ENCODE data around the gene MLLT10. TPM values are rescaled to one million over a fixed set of nuclear protein-coding genes. Genes with fewer than 3 reads are reported as not detected.
"Not testable (repeated sequence)": the region's sequence is repeated elsewhere in the genome, so short reads cannot be mapped to it uniquely, and the experiment has no call there.

Gene MLLT10
- total RNA-seq, 1 donor from 2014 or later = 30.6 TPM

DNA sequence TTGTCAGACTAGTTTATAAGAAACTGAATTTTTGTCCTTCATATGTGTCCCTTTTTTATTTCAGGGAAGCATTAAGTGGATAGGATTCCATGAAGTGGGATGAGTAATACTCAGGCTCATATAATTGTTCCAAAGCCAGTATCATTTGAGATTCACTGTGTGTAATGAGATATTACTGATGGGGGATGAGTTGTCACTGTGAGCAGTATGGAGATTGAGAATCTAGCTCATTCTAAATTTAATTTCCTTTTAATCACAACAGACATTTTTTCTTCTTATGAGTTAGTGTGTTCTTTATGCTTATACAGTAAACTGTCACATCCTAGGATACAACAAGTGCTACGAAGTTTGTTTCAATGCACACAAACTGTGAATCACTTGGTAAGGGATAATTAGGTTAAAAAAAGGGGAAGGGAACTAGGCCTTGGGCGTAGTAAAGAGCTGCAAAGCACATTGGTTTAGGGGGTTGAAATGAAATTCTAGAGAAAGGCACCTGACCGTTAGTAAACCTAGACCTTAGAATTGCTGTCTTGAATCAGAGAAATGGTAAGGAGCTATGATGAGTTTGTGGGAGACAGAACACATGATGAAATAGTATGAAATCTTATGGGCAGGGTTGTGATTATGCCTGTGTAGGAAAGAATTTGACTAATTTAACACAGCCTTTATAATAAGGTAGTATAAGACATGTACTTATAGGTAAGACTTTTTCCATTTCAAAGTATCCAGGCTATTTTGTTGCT is 153.4 kb downstream of the MLLT10 start:
- DNase-seq (ENCODE audit: extremely low read depth, low read depth, low spot score) = no peak

DNA sequence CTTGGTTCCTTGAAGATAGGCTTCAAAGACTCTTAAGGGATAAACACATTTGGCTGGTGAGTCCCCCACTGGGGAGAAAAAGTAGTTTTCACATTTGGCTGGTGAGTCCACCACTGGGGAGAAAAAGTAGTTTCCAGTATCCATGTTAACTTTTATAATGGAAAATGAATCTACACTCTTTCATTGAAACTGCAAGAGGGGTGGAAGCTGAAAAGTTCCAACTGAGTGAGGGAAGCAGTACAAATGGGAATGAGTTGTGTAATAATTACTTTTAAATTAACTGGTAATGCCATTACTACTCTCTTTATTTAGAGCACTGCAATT is 153.9 kb downstream of the MLLT10 start:
- DNase-seq (ENCODE audit: extremely low read depth, low read depth, low spot score) = no peak

DNA sequence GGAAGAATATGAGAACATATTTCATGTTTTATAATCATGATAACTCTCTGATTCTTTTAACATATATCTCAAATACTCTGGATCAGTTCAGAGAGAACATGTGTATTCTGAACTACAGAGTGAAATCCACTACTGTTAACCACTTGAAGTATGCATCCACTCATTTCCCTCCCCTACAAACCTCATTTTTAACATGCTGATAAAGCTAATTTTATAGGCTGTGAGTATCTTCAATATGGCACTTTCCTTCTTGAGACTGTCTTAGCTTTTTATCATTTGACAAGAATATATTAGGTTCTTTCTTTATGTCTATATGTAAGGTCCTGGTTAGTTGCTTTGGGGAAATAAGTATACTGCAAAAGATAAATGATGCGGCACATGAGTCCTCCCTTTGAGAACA is 154.8 kb downstream of the MLLT10 start:
- DNase-seq (ENCODE audit: extremely low read depth, low read depth, low spot score) = no peak

DNA sequence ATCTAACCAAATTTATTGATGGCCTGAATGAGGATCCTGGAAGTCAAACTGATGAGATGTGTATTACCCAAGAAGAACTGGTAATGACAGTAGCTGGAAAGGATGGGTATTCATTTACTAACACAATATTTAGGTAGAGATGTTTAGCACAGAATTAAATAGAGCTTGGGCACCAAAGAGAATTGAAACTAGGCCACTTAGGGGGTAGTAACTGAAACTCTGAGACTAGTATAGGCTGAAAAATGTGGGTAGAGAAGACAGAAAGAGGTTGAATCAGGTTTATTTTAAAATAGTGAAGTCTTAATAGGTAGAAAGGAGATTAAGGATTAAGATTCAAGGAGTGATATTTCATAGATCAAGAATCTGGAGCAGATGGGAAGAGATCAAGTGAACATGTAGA is 155.8 kb downstream of the MLLT10 start:
- DNase-seq (ENCODE audit: extremely low read depth, low read depth, low spot score) = no peak

DNA sequence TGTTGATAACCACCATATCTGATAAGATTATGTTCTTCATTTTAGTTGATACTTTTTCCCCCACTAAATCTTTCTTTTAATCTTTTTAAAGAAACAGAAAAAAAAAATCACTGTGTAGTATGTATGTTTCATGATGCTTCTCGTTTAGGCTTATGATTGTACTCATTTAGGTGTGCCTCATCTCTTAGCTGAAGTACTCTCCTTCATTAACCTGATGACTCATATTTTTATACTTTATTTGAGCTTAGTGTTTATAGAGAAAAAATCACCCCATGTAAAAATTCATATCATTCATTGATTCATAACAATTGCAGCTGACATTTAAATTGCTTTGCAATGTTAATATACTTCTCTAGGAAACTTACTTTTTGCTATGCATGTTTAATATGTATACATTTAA is 158.9 kb downstream of the MLLT10 start:
- DNase-seq (ENCODE audit: extremely low read depth, low read depth, low spot score) = no peak

DNA sequence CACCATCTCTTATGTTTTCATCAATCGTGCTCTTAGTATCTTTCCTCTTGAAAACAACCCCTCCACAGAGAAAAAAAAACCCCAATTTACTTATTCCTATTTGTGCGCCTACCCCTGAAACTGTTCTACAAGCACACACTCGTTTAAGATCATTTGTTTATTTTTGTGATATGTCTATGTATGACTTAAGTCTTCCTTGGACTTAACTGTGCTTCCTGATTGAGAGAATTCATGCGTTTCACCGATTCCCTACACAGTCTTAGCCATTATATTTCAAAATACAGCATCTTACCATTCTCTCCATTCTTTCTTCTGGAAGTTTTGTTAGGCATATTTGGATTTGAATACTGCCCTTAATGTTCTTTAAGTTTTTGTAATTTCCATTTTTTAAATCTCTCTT is 159.4 kb downstream of the MLLT10 start:
- no peak for DNase-seq (ENCODE audit: extremely low read depth, low read depth, low spot score)

DNA sequence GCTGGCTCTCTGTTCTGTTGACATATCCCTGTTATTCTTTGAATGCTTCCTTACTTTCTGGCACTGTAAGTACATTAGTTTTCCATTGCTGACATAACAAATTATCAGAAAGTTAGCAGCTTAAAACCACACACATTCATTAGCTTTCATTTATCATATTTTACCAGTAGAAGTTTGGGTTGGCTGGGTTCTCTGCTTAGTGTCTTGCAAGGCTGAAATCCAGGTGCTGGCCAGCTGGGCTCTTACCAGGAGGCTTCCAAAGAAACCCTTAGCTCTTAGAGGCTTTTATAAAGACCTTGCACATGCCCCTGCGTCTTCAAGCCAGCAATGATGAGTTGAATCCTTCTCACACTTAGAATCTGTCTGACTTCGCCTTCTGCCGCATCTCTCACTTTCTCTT is 160.6 kb downstream of the MLLT10 start:
- no peak for DNase-seq (ENCODE audit: extremely low read depth, low read depth, low spot score)

DNA sequence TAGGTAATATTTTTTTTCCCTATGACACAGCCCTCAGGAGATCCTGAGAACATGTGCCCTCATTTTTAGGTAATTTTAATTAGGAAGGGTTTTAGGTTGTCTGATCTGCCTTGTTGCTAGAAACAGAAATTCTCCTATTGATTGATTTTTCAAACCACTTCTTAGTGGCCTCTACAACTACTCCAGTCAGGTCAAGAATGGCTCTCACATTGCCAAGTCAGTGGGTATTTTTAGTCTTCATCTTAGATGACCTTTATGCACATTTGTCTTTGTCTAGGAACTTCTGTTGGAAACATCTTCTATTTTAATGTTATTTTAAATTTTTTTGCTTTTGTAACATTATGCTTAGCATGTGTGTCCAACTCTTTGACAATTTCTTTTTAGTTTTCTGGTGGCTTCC is 162.3 kb downstream of the MLLT10 start:
- DNase-seq (ENCODE audit: extremely low read depth, low read depth, low spot score) = no peak

DNA sequence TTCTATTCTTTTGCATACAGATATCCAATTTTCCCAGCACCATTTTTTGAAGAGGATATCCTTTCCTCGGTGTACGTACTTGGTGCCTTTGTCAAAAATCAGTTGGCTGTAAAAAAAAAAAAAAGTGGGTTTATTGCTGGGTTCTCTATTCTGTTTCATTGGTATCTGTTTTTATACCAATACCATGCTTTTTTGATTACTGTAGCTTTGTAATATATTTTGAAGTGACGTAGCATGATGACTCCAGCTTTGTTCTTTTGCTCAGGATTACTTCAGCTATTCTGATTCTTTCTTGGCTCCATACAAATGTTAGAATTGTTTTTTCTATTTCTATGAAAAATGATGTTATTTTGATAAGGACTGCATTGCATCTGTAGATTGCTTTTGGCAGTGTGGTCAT is 165.5 kb downstream of the MLLT10 start:
- no peak for DNase-seq (ENCODE audit: extremely low read depth, low read depth, low spot score)

DNA sequence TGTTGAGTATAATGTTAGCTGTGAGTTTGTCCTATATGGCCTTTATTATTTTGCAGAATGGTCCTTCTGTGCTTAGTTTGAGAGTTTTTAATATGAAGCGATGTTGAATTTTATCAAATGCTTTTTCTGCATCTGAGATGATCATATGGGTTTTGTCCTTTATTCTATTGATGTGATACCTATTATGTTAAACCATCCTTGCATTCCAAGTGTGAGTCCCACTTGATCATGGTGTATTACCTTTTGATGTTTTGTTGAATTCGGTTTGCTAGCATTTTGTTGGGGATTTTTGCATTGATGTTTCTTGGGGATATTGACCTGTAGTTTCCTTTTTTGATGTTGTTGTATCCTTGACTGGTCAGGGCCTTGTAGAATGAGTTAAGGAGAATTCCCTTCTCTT is 166.4 kb downstream of the MLLT10 start:
- no peak for DNase-seq (ENCODE audit: extremely low read depth, low read depth, low spot score)

DNA sequence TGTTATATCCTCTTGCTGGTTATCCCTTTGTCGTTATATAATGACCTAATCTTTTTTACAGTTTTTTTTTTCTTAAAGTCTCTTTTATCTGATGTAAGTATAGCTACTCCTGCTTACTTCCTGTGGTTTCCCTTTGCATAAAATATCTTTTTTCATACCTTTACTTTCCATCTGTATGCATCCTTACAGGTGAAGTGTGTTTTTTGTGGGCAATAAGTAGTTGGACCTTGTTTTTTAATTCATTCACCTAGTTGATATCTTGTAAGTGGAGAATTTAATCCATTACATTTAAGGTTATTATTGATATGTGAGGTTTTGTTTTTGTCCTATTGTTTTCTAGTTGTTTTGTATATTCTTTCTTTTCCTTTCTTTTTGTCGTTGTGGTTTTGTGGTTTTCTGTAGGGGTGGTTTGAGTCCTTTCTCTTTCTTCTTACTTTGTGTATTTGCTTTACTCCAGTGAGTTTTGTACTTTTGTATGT is 168.6 kb downstream of the MLLT10 start:
- no peak for DNase-seq (ENCODE audit: extremely low read depth, low read depth, low spot score)

DNA sequence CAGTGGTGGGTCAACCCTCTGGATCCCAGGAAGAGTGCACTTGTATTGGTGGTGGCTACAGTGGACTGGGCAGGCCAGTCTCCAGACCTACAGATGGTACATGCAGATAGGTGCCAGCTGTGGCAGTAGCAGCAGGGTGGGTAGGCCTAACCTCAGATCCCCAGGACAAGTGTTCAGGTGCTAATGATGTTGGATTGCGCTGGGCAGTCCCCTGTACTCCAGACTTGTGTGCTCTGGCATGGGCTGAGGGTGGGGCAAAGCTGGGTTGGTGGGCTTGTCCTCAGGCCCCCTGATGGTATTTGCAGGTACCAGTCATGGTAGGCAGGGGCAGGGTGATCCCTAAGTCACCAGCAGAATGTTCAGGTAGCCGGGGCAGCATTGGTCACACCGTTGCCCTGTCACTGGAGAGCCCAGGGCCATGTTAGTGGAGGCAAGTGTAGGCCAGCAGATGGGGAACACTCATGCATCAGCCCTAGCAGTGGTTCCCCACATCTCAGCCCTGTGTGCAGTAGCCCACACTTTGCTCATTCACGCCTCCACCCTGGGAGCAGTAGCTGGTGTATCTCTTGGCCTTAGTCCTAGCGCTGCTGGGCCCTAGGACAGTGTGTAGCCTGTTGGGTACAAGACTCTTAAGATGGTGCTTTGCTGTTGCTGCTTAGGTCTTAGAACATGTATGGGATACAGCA is 171.3 kb downstream of the MLLT10 start:
- DNase-seq (ENCODE audit: extremely low read depth, low read depth, low spot score) = no peak

DNA sequence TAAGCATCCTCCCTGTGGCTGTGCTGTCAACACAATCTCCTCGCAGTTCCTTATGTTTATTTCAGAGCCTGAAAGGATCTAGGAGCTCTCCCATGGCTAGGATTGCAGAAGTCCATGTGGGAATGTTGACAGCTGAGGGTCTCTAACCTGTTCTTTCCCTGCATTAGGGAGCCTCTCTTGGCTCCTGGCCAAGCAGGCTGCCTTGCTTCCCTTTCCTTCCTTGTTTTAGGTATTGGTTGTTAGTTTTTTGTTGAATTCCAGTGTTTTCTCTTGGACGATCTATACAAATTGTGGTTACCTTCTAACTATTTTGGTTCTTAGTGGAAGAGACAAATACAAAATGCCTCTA is 171.8 kb downstream of the MLLT10 start:
- no peak for DNase-seq (ENCODE audit: extremely low read depth, low read depth, low spot score)

DNA sequence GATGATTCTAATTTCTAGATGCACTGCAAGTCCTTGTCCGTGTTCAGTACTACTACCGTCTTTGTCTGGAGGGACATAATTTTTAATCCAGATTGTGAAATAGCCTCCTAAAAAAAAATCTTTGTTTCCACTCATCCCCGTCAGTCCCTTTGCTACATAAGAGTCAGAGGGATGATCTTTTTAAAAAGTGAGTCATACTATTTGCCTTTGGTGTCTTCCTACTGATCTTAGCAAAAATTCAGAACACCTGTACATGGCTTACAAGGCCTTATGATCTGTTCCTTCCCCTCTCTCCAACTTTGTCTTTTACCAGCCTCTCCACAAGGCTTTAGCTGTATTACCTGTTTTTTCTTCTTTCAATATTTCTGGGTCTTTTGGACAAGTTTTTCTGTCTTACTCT is 173.5 kb downstream of the MLLT10 start:
- DNase-seq (ENCODE audit: extremely low read depth, low read depth, low spot score) = no peak

DNA sequence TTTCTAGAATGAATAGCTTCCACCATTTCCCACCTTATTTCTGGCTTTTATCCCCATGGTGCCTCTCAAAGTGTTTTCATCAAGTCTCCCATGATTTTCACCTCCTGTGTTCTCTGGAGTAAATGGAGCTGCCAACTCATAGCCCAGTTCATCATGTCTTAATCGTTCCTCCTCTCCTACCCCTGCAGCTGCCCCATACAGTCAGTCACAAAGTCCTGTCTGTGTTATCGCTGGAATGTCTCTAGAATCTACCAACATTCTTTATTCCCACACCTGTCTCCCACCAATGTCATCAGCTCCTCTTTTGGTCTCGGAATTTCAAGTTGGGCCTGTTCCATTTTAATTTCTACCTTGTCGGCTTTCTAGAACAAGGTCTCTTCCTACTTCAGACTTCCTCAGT is 178.9 kb downstream of the MLLT10 start:
- DNase-seq (ENCODE audit: extremely low read depth, low read depth, low spot score) = no peak

DNA sequence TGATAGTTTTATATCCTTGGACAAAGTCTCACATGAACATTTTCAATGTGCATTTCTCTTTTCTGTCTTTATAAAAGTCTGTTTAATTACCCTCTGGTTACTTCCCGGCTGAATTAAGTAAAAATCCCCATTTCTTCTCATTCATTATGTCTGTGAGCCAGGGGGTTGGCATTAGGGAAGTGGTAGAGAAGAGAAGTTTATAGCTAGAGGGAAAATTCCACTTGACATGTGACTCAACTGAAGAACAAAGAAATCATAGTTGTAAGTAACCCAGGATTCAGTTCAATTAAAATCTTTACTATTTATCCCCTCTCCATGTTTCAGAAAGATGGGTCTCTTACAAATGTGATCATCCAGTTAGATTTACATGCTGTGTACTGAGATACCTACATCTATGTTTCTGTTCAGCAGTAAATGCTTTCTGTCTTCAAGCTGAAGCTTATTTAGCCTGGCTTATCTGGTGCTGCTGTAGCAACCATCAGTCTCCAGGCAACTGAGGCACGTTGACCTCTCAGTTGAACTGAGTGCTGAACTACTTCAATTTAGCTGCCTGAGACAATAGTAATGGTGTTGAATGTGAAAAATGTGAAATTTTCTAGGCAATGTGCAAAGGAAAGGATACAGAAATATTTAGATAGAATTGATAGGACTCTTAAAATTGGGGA is 181.6 kb downstream of the MLLT10 start:
- DNase-seq (ENCODE audit: extremely low read depth, low read depth, low spot score) = no peak

DNA sequence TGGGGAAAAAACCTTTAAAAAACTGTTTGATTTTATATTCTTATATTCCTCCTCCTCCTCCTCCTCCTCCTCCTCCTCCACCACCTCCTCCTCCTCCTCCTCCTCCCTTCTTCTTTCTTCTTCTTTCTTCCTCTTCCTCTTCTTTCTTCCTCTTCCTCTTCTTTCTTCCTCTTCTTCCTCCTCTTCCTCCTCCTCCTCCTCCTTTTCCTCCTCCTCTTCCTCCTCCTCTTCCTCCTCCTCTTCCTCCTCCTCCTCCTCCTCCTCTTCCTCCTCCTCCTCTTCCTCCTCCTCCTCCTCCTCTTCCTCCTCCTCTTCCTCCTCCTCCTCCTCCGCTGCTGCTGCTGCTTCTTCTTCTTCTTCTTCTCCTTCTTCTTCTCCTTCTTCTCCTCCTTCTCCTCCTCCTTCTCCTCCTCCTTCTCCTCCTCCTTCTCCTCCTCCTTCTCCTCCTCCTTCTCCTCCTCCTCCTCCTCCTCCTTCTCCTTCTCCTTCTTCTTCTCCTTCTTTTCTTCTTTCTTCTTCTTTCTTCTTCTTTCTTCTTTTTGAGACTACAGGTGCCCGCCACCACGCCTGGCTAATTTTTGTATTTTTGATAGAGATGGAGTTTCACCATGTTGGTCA is 183.5 kb downstream of the MLLT10 start:
- DNase-seq (ENCODE audit: extremely low read depth, low read depth, low spot score) = not testable (repeated sequence)

DNA sequence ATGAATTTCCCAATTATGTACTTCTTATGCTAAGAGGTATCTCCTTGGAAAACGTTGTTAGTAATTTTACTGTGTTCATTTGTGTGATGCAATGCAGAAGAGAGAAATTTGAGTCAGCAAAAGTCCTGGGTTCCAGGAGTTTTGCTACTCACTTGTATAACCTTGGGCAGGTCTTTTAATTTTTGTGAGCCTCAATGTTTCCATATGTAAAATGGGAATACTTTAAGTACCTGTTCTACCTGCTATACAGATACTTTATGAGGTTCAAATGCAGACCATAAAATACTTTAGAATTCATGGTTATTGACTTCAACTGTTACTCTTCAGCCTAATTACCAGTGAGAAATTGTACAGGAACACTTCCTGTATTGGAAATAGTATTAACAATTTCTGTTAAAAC is 185.5 kb downstream of the MLLT10 start:
- no peak for DNase-seq (ENCODE audit: extremely low read depth, low read depth, low spot score)

DNA sequence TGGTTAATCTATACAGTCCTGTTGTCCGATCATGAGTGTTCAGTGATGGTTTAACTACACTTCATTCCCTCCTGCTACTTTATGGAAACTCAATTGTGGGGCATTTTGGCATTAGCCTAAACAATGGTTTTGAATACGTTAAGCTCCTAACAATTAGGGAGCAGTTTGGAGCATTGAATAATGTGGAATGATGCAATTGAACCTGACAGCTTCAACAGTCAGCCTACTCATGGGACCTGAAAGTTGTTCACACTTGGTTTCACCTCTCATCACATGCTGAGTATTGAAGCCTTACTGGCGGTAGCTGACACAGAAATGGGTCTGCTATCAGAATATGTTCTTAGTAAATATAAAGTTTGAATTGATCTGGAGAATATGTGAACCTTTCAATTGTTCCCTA is 186.1 kb downstream of the MLLT10 start:
- DNase-seq (ENCODE audit: extremely low read depth, low read depth, low spot score) = no peak

DNA sequence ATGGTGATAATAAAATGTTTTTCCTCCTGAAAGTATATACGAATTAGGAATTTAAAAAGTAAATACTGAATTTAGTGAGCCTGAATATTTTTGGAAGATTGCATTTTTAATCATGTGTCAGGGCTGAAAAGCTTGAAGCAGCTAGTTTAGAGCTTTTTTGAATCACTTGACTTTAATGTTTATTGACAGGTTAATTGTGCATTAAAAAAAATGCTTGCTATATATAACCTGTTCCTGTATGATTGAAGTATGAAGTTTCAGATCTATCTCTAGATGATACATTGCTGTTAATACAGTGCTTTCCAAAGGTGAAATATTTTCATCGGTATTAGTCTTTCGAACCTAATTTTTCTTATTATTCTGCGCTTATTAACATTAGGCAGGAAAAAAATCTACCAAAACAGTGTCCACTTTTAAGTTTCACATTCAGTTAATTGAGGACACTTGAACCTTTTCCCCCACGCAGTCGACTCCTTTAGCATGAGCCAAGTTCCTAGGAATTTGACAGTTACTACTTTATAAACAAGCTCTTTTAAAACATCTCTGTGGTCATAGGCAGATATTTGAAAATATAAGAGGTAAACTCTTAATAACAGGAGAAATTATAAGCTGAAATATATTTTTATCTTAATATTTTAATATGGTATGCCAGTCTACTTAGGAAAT is 187.1 kb downstream of the MLLT10 start:
- DNase-seq (ENCODE audit: extremely low read depth, low read depth, low spot score) = no peak

DNA sequence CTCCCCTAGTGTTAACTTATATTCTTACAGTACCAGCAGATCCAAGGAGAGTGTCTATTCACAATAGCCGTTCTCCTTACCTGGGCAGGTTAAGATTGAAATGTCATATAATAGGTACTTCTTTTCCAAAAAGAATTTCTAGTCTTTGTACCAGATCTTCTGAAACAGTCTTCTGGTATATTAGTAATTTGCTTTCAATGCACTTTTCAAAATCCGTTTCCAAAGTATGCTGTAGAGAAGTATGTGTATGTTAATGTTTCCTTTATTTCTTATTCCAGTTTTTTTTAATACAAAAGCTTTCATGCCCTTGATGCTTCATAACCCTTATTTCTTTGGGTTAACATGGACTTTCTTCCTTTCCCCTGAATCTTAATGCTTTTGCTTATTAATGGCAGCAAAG is 188.2 kb downstream of the MLLT10 start:
- DNase-seq (ENCODE audit: extremely low read depth, low read depth, low spot score) = no peak
